ENCODE measurements around the gene CELA2B.
"Not testable (repeated sequence)": the region's sequence is repeated elsewhere in the genome, so short reads cannot be mapped to it uniquely, and the experiment has no call there.

The CELA2B gene

GRCh38 chr1:15475752-15476314, at the start of gene CELA2B:
Gene CELA2B, plus strand, starts transcription at chr1:15476104. Its CDS starts 22 bp downstream, at chr1:15476126.
- no peak for DNase-seq (ENCODE audit: low read depth)

GRCh38 chr1:15426492-15427279, 49.2 kb upstream of the CELA2B start:
- peak; percentile 60 for DNase-seq (ENCODE audit: low read depth)

GRCh38 chr1:15427280-15427666, 48.6 kb upstream of the CELA2B start:
- DNase-seq (ENCODE audit: low read depth), result no peak

GRCh38 chr1:15428252-15428651, 47.7 kb upstream of the CELA2B start:
- DNase-seq (ENCODE audit: low read depth), result not testable (repeated sequence)

GRCh38 chr1:15428815-15429435, 47.0 kb upstream of the CELA2B start:
- DNase-seq (ENCODE audit: low read depth), result no peak

- DNase-seq (ENCODE audit: low read depth), result peak; percentile 81
These were observed 46.2 kb upstream of the CELA2B start for GRCh38 chr1:15429701-15430149.

- DNase-seq (ENCODE audit: low read depth), result peak; percentile 53
These were observed 44.9 kb upstream of the CELA2B start for GRCh38 chr1:15430787-15431570.

- no peak for DNase-seq (ENCODE audit: low read depth)
These were observed 44.3 kb upstream of the CELA2B start for GRCh38 chr1:15431571-15431948.

- no peak for DNase-seq (ENCODE audit: low read depth)
These were observed 43.6 kb upstream of the CELA2B start for GRCh38 chr1:15432324-15432723.

GRCh38 chr1:15433471-15433870, 42.4 kb upstream of the CELA2B start:
- DNase-seq (ENCODE audit: low read depth), result no peak

GRCh38 chr1:15434739-15435138, 41.2 kb upstream of the CELA2B start:
- peak; percentile 28 for DNase-seq (ENCODE audit: low read depth)

GRCh38 chr1:15435239-15436077, 40.4 kb upstream of the CELA2B start:
- DNase-seq (ENCODE audit: low read depth), result no peak

- DNase-seq (ENCODE audit: low read depth), result no peak
These were observed 38.9 kb upstream of the CELA2B start for GRCh38 chr1:15436881-15437442.

GRCh38 chr1:15439325-15439724, 36.6 kb upstream of the CELA2B start:
- no peak for DNase-seq (ENCODE audit: low read depth)

- no peak for DNase-seq (ENCODE audit: low read depth)
These were observed 35.5 kb upstream of the CELA2B start for GRCh38 chr1:15440357-15440756.

- DNase-seq (ENCODE audit: low read depth), result no peak
These were observed 34.7 kb upstream of the CELA2B start for GRCh38 chr1:15441247-15441646.

GRCh38 chr1:15442119-15442518, 33.8 kb upstream of the CELA2B start:
- no peak for DNase-seq (ENCODE audit: low read depth)

GRCh38 chr1:15442759-15443158, 33.1 kb upstream of the CELA2B start:
- no peak for DNase-seq (ENCODE audit: low read depth)

- no peak for DNase-seq (ENCODE audit: low read depth)
These were observed 32.6 kb upstream of the CELA2B start for GRCh38 chr1:15443281-15443680.

- no peak for DNase-seq (ENCODE audit: low read depth)
These were observed 31.2 kb upstream of the CELA2B start for GRCh38 chr1:15444468-15445389.

All from ELR (cell line).